ENCODE measurements around the gene STRN4.

The STRN4 gene

GRCh38 chr19:46736531-46737297 lies 9.5 kb downstream of the STRN4 start:
- Mint-ChIP-seq H3K27ac (peak overlapping the region in 1 of 2 donors; percentile 42), H3K4me3 (no peak overlapping the region), H3K27me3 (no peaks in the 10 kb centered on the region), H3K4me1 (peaks cover 44% of the 10 kb centered on the region), H3K9me3 (no peaks in the 10 kb centered on the region)
- no peak for ATAC-seq
- DNase-seq: no peak

- DNase-seq (no peak), ATAC-seq (no peak)
- Mint-ChIP-seq H3K4me1 (peaks cover 45% of the 10 kb centered on the region), H3K4me3 (no peak overlapping the region), H3K27ac (peak overlapping the region in 1 of 2 donors; percentile 5), H3K9me3 (no peaks in the 10 kb centered on the region), H3K27me3 (no peaks in the 10 kb centered on the region)
Measured at GRCh38 chr19:46733690-46734292, 12.5 kb downstream of the STRN4 start.

- Mint-ChIP-seq H3K9me3 (no peaks in the 10 kb centered on the region), H3K4me3 (no peak overlapping the region), H3K27me3 (no peaks in the 10 kb centered on the region), H3K27ac (peak overlapping the region in 1 of 2 donors; percentile 39), H3K4me1 (peaks cover 51% of the 10 kb centered on the region)
- ATAC-seq: no peak
- no peak for DNase-seq
Measured at GRCh38 chr19:46732966-46733689, 13.1 kb downstream of the STRN4 start.

GRCh38 chr19:46732172-46732938 lies 13.9 kb downstream of the STRN4 start:
- Mint-ChIP-seq H3K27me3 (no peaks in the 10 kb centered on the region), H3K9me3 (no peaks in the 10 kb centered on the region), H3K27ac (no peak overlapping the region), H3K4me3 (no peak overlapping the region), H3K4me1 (peaks cover 47% of the 10 kb centered on the region)
- ATAC-seq (no peak), DNase-seq (no peak)

GRCh38 chr19:46731584-46731983 lies 14.7 kb downstream of the STRN4 start:
- DNase-seq (no peak), ATAC-seq (no peak)
- H3K9me3 Mint-ChIP-seq: no peaks in the 10 kb centered on the region
- no peaks in the 10 kb centered on the region for H3K27me3 Mint-ChIP-seq
- peak overlapping the region; percentile 23 to 56 for H3K27ac Mint-ChIP-seq
- no peak overlapping the region for H3K4me3 Mint-ChIP-seq
- peaks cover 54% of the 10 kb centered on the region for H3K4me1 Mint-ChIP-seq

GRCh38 chr19:46731007-46731501 lies 15.2 kb downstream of the STRN4 start:
- Mint-ChIP-seq H3K9me3 (no peaks in the 10 kb centered on the region), H3K27me3 (no peaks in the 10 kb centered on the region), H3K27ac (peak overlapping the region in 1 of 2 donors; percentile 75), H3K4me1 (peaks cover 54% of the 10 kb centered on the region), H3K4me3 (no peak overlapping the region)
- DNase-seq: no peak
- no peak for ATAC-seq

- no peak overlapping the region for H3K4me3 Mint-ChIP-seq
- H3K27ac Mint-ChIP-seq: no peak overlapping the region
- ATAC-seq (no peak), DNase-seq (no peak)
- no peaks in the 10 kb centered on the region for H3K27me3 Mint-ChIP-seq
- H3K9me3 Mint-ChIP-seq: no peaks in the 10 kb centered on the region
- peaks cover 54% of the 10 kb centered on the region for H3K4me1 Mint-ChIP-seq
Measured at GRCh38 chr19:46730595-46730994, 15.7 kb downstream of the STRN4 start.

- ATAC-seq: no peak
- H3K27me3 Mint-ChIP-seq: no peaks in the 10 kb centered on the region
- H3K4me3 Mint-ChIP-seq: no peak overlapping the region
- no peak for DNase-seq
- no peaks in the 10 kb centered on the region for H3K9me3 Mint-ChIP-seq
- H3K4me1 Mint-ChIP-seq: peaks cover 54% of the 10 kb centered on the region
- H3K27ac Mint-ChIP-seq: peak overlapping the region in 1 of 2 donors; percentile 66
Measured at GRCh38 chr19:46730187-46730586, 16.1 kb downstream of the STRN4 start.

- Mint-ChIP-seq H3K4me3 (no peak overlapping the region), H3K4me1 (peaks cover 55% of the 10 kb centered on the region), H3K9me3 (no peaks in the 10 kb centered on the region), H3K27ac (peak overlapping the region in 1 of 2 donors; percentile 74), H3K27me3 (no peaks in the 10 kb centered on the region)
- no peak for DNase-seq
- no peak for ATAC-seq
Measured at GRCh38 chr19:46729696-46730095, 16.6 kb downstream of the STRN4 start.

GRCh38 chr19:46728693-46729339 lies 17.4 kb downstream of the STRN4 start:
- peak; percentile 76 to 79 for DNase-seq
- ATAC-seq: peak; percentile 91
- H3K4me3 Mint-ChIP-seq: no peak overlapping the region
- H3K4me1 Mint-ChIP-seq: peaks cover 58% of the 10 kb centered on the region
- H3K27ac Mint-ChIP-seq: peak overlapping the region in 1 of 2 donors; percentile 43
- no peaks in the 10 kb centered on the region for H3K9me3 Mint-ChIP-seq
- H3K27me3 Mint-ChIP-seq: no peaks in the 10 kb centered on the region

GRCh38 chr19:46728208-46728607 lies 18.0 kb downstream of the STRN4 start:
- DNase-seq (no peak), ATAC-seq (no peak)
- H3K9me3 Mint-ChIP-seq: no peaks in the 10 kb centered on the region
- H3K27ac Mint-ChIP-seq: peak overlapping the region in 1 of 2 donors; percentile 43
- no peak overlapping the region for H3K4me3 Mint-ChIP-seq
- no peaks in the 10 kb centered on the region for H3K27me3 Mint-ChIP-seq
- peaks cover 62% of the 10 kb centered on the region for H3K4me1 Mint-ChIP-seq

GRCh38 chr19:46727757-46728156 lies 18.5 kb downstream of the STRN4 start:
- Mint-ChIP-seq H3K27ac (no peak overlapping the region), H3K4me1 (peaks cover 67% of the 10 kb centered on the region), H3K9me3 (no peaks in the 10 kb centered on the region), H3K4me3 (no peak overlapping the region), H3K27me3 (no peaks in the 10 kb centered on the region)
- no peak for DNase-seq
- no peak for ATAC-seq

- Mint-ChIP-seq H3K9me3 (no peaks in the 10 kb centered on the region), H3K4me3 (no peak overlapping the region), H3K27ac (no peak overlapping the region), H3K4me1 (peaks cover 71% of the 10 kb centered on the region), H3K27me3 (no peaks in the 10 kb centered on the region)
- no peak for DNase-seq
- ATAC-seq: no peak
Measured at GRCh38 chr19:46726971-46727501, 19.2 kb downstream of the STRN4 start.

GRCh38 chr19:46726551-46726950 lies 19.7 kb downstream of the STRN4 start:
- Mint-ChIP-seq H3K4me3 (no peak overlapping the region), H3K9me3 (no peaks in the 10 kb centered on the region), H3K27ac (no peak overlapping the region), H3K4me1 (peaks cover 71% of the 10 kb centered on the region), H3K27me3 (no peaks in the 10 kb centered on the region)
- DNase-seq: no peak
- ATAC-seq: no peak
